Fibroblast of the aortic adventitia (primary cell): ENCODE results near the gene PARD3B. TPM values are rescaled to one million over a fixed set of nuclear protein-coding genes. Genes with fewer than 3 reads are reported as not detected.

Source experiments
- DNase-seq: peaks from one replicate; pipeline ENCODE4 v3.0.0-alpha.2; 2010; ENCODE audit warnings: low read depth
- H3K4me3 ChIP-seq: 2 replicates; pipeline ENCODE4 v1.5.1; 2011; ENCODE audit warnings: low read depth, mild to moderate bottlenecking, control low read depth, low read length, moderate library complexity
- CTCF ChIP-seq: IDR thresholded peaks from 2 replicates; pipeline ENCODE4 v1.5.1; 2011; ENCODE audit warnings: mild to moderate bottlenecking, low read length, control low read depth, inconsistent platforms; ENCODE audit not compliant: insufficient read depth
- total RNA-seq: library from RNA; depleted of rRNA; stranded (reverse); fragments of >200 nt; gene quantifications from 2 replicates; pipeline ENCODE4 v1.2.3, GENCODE V29; 2012; ENCODE audit warnings: low replicate concordance

Gene PARD3B
- total RNA-seq, 1 donor, result 15.9 TPM

GRCh38 chr2:205545971-205546816 lies 1000.9 kb downstream of the PARD3B start:
- no peak for TF ChIP-seq CTCF
- no peak overlapping the region for H3K4me3 ChIP-seq
- no peak for DNase-seq

GRCh38 chr2:205555566-205556230 lies 1010.4 kb downstream of the PARD3B start:
- DNase-seq, result no peak
- no peak for TF ChIP-seq CTCF

GRCh38 chr2:205556357-205556756 lies 1011.1 kb downstream of the PARD3B start:
- DNase-seq, result no peak
- H3K4me3 ChIP-seq, result no peak overlapping the region
- no peak for TF ChIP-seq CTCF

More at GRCh38 chr2:205555566-205556230, 1010.4 kb downstream of the PARD3B start:
- H3K4me3 ChIP-seq, result no peak overlapping the region

DNA sequence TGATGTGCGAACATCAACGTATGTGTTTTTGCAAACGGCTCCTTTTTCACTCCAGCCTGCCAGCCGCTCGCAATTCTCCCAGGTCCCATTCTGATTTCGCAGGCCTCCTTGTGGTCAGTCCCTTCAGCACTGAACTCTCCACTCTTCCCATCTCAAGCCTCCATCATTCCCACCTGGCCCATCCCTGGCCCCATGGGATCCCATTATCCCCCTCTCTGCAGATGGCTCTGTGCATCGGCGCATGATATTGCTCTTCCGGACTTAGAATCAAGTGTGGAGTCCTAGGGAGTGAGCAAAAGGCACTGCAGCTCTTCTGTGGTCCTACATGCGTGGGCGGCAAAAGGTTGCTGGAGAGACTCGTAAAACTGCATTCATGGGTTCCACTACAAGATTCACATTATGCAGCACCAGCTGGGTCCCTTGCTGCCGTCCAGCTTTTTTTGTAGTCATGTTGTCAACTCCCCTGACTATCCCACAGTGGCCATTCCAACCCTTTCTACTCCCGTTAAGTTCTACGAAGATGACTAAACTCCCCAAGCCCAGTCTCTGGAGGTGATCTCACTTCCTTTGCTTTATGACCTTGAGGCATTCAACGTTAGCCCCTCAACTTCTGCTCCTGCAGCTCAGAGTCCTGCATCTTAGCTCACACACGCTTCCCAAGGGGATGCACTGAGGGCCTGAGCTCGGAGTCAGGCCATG lies 1011.7 kb downstream of the PARD3B start:
- no peak overlapping the region for H3K4me3 ChIP-seq
- no peak for TF ChIP-seq CTCF

DNA sequence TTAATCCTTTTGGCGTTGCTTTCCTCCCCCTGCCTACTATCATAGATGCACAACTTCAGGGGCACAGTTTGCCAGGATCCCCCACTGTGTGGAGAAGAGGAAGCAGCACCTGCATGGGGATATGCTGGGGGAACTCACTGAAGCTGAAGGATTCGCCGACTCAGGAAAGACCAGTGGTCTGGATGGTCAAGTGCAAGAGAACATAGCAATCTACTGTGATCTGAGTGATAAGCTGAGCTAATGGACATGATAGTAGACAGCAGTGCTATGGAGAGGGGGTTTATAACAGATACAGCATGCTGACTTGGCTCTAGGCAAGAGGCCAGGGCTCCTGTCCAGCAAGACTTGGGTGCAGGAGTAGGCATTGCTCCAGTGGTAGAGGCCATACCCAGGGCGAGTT lies 1012.6 kb downstream of the PARD3B start:
- TF ChIP-seq CTCF, result no peak
- no peak overlapping the region for H3K4me3 ChIP-seq
- DNase-seq, result no peak

More for the DNA sequence above, 1011.7 kb downstream of the PARD3B start:
- no peak for DNase-seq

GRCh38 chr2:205561441-205561840 lies 1016.2 kb downstream of the PARD3B start:
- TF ChIP-seq CTCF, result no peak
- no peak for DNase-seq
- no peak overlapping the region for H3K4me3 ChIP-seq
